ENCODE measurements around the gene TRIM8. TPM values are rescaled to one million over a fixed set of nuclear protein-coding genes. Genes with fewer than 3 reads are reported as not detected.

TRIM8 gene
- total RNA-seq, 3 donors from 2014 or later (not counting 1 experiment from before 2014, with no cell fraction given) = 81.9 to 87.8 (median 86.2) TPM

DNA sequence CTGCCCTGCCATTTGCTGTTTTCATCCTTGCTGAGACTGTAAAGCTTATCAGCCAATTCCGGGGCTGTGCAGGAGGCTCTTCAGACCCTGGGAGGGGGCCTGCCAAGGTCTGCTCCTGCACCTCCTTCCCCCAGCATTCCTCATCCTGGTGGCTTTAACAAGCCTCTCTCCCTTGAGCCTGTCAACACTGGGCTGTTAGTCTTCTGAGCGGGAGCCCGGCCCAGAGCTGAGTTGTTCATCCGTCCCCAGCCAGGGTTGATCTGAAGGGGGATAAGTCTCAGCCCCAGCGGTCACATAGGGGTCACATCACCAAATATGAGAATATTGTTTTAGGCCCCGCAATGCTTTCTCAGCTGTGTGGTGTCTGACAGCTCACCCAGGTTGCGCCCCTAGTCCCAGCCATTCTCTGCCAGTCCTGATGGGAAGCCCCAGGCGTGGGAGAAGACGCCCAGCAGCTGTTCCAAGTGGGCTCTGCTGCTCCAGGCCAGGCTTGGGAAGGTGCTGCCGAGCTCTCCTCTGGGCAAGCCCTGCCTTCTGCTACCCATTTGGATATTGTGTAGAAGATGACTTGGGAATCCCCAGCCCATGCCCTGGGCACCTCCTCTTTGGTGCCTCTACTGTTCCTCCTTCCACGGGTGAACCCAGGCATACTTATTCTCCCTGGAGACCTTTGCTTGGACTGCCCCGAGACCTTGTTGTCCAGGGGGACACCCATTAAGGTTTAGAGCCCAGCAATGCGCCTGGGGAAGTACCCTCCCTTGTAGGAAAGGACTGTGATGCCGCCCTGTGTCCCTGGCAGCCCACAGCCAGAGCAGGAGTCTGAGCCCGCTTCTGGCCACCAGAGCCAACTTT is 23.5 kb upstream of the TRIM8 start:
- ATAC-seq (no peak), DNase-seq (no peak)
- H3K9me3 Mint-ChIP-seq = no peaks in the 10 kb centered on the region
- no peak overlapping the region for H3K4me3 ChIP-seq (ENCODE audit: low read length)
- H3K36me3 ChIP-seq (ENCODE audit: control insufficient read depth, insufficient read depth, low read length) = peaks cover 26% of the 10 kb centered on the region
- no peaks in the 10 kb centered on the region for H3K27me3 Mint-ChIP-seq (ENCODE audit: low read depth in 2 of 2)
- no peaks in the 10 kb centered on the region for H3K27me3 ChIP-seq (ENCODE audit: control insufficient read depth, insufficient read depth, low read length)
- H3K4me3 Mint-ChIP-seq = no peak overlapping the region
- no peak overlapping the region for H3K27ac ChIP-seq (ENCODE audit: low read length)
- H3K4me1 ChIP-seq (ENCODE audit: control insufficient read depth, insufficient read depth, low read length) = no peaks in the 10 kb centered on the region
- no peak for TF ChIP-seq CTCF (IDR thresholded peaks at IDR 0.05)
- no peaks in the 10 kb centered on the region for H3K36me3 Mint-ChIP-seq
- no peaks in the 10 kb centered on the region for H3K9me3 ChIP-seq (ENCODE audit: control insufficient read depth, insufficient read depth, low read length)
- WGBS (ENCODE audit: insufficient coverage) = 86% methylated on average over 15 of the region's 15 CpGs
- no peaks in the 10 kb centered on the region for H3K4me1 Mint-ChIP-seq
- no peak overlapping the region for H3K27ac Mint-ChIP-seq
- intact Hi-C loops (cut with micrococcal nuclease) = no loop called here

- no peaks in the 10 kb centered on the region for H3K9me3 Mint-ChIP-seq
- no peak for DNase-seq
- no peaks in the 10 kb centered on the region for H3K27me3 Mint-ChIP-seq (ENCODE audit: low read depth in 2 of 2)
- intact Hi-C loops (cut with micrococcal nuclease) = no loop called here
- no peak for TF ChIP-seq CTCF (IDR thresholded peaks at IDR 0.05)
- H3K27ac Mint-ChIP-seq = no peak overlapping the region
- 63% methylated on average over 10 of the region's 13 CpGs for WGBS (ENCODE audit: insufficient coverage)
- Histone ChIP-seq H3K4me1 (ENCODE audit: control insufficient read depth, insufficient read depth, low read length) (no peaks in the 10 kb centered on the region), H3K27ac (ENCODE audit: low read length) (no peak overlapping the region), H3K36me3 (ENCODE audit: control insufficient read depth, insufficient read depth, low read length) (peaks cover 20% of the 10 kb centered on the region), H3K4me3 (ENCODE audit: low read length) (no peak overlapping the region), H3K27me3 (ENCODE audit: control insufficient read depth, insufficient read depth, low read length) (no peaks in the 10 kb centered on the region), H3K9me3 (ENCODE audit: control insufficient read depth, insufficient read depth, low read length) (no peaks in the 10 kb centered on the region)
- no peaks in the 10 kb centered on the region for H3K4me1 Mint-ChIP-seq
- H3K36me3 Mint-ChIP-seq = no peaks in the 10 kb centered on the region
- ATAC-seq = no peak
- H3K4me3 Mint-ChIP-seq = no peak overlapping the region
Observed at GRCh38 chr10:102621443-102622325, 22.6 kb upstream of the TRIM8 start.

DNA sequence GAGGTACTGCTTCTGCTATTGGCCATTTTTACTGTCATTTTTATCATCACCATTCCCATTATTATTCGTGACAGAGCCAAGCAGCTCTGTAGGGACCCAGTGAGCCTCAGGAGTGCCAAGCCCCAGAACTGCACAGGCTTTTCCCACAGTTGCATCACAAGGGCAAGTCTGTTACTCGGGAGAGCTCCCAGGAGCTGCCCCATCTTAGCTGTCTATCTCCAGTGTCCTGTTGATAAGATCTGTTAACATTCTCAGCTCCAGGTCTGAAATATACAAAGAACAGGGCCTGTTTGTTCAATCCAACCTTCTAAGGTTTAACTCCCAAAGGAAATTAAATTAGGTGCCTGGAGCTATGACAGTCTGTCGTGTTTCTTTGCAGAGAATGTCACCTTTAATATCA is 20.2 kb upstream of the TRIM8 start:
- H3K27ac Mint-ChIP-seq = no peak overlapping the region
- H3K9me3 ChIP-seq (ENCODE audit: control insufficient read depth, insufficient read depth, low read length) = no peaks in the 10 kb centered on the region
- no peak for DNase-seq
- intact Hi-C loops (cut with micrococcal nuclease) = no loop called here
- H3K9me3 Mint-ChIP-seq = no peaks in the 10 kb centered on the region
- no peaks in the 10 kb centered on the region for H3K27me3 ChIP-seq (ENCODE audit: control insufficient read depth, insufficient read depth, low read length)
- H3K4me1 ChIP-seq (ENCODE audit: control insufficient read depth, insufficient read depth, low read length) = no peaks in the 10 kb centered on the region
- no peak for ATAC-seq
- no peak for TF ChIP-seq CTCF (IDR thresholded peaks at IDR 0.05)
- no peak overlapping the region for H3K27ac ChIP-seq (ENCODE audit: low read length)
- no peaks in the 10 kb centered on the region for H3K4me1 Mint-ChIP-seq
- no peaks in the 10 kb centered on the region for H3K27me3 Mint-ChIP-seq (ENCODE audit: low read depth in 2 of 2)
- 98% methylated on average over 3 of the region's 3 CpGs for WGBS (ENCODE audit: insufficient coverage)
- H3K36me3 Mint-ChIP-seq = no peaks in the 10 kb centered on the region
- peaks cover 4% of the 10 kb centered on the region for H3K36me3 ChIP-seq (ENCODE audit: control insufficient read depth, insufficient read depth, low read length)
- no peak overlapping the region for H3K4me3 ChIP-seq (ENCODE audit: low read length)
- H3K4me3 Mint-ChIP-seq = no peak overlapping the region

Measured in natural killer cell (primary cell).